Activated naive CD8-positive, alpha-beta T cell (primary cell): ENCODE measurements around the gene MEIOSIN.
"Not testable (repeated sequence)": the region's sequence is repeated elsewhere in the genome, so short reads cannot be mapped to it uniquely, and the experiment has no call there.

Source experiments
- H3K27ac Mint-ChIP-seq: one replicate; pipeline ENCODE4 v1.8.0; 2021; ENCODE audit warnings: mixed read lengths
- H3K27me3 Mint-ChIP-seq: one replicate; pipeline ENCODE4 v1.8.0; 2021; ENCODE audit warnings: mixed read lengths
- H3K36me3 Mint-ChIP-seq: one replicate; pipeline ENCODE4 v1.8.0; 2021; ENCODE audit warnings: mixed read lengths
- H3K4me1 Mint-ChIP-seq: one replicate; pipeline ENCODE4 v1.8.0; 2021; ENCODE audit warnings: low read depth, mixed read lengths
- H3K4me3 Mint-ChIP-seq: one replicate; pipeline ENCODE4 v1.8.0; 2021; ENCODE audit warnings: mild to moderate bottlenecking, mixed read lengths
- H3K9me3 Mint-ChIP-seq: one replicate; pipeline ENCODE4 v1.8.0; 2021; ENCODE audit warnings: low read depth, mixed read lengths

The MEIOSIN gene, protein sequence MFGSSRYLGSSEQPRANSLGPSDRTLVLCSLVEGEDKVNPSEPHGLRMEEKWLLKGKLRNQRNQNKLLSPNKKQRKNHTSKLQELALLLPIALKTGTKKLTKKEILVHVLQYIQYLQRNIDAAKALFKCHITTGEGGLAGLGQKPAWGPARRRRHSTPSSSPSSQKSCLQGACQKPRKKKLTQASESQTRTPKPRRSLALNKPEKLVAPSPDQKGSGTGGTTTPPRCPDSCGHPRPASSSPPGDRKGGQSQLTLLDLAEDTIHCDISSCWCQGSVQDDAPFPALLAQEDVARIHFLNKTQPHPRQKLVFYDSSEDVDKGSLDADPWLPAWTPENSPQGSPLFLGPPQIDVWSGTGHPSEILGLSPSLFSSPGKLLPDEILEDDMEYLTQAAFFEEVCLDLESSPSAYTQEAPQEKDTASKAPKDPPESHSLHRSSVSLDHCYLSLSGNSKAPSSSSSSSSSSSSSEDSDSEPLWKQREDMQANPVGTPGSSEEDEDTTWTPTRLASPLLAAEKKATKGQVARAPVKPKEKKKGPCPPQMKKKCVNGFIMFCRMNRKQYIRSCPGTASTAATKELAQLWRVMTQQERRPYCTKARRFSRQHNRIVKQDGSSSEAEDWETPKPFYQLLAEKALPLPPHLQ

DNA sequence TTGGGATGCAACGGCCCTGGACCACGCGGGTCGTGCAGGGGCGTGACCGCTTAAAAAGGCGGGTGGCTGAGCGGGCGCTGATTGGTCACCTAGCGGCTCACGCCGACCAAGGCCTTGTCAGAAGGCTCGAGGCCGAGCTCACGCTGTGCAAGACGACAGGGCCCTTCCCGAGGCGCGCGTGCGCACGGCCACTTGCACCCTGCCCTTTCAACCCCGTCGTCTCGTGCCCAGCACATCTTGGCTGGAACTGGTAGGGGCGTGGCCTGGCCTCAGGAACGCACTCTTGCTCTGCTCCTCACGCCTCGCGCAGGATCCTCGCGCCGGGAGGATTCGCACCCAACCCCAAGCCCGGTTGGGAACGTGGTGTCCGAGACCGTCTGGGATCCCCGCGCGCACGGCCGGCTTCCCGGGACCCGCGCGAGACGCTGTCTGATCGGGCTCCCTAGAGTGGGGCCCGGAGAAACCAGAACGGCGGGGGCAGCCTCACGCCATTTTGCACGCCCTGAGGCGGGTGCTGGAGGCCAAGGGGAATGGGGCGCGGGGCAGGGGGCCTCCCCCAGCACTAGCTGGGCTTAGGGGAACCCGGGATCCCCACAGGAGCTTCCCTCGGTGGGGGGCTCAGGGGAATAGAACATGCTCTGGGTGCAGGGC, at the start of gene MEIOSIN:
TSS of gene MEIOSIN (plus strand) at position 280 of the 651 bp plus-strand sequence. CDS start 1,938 bp downstream, outside the sequence.
- Mint-ChIP-seq H3K27me3 (no peaks in the 10 kb centered on the region), H3K4me3 (no peak within 1 kb of the TSS), H3K36me3 (no peaks in the 10 kb centered on the region), H3K9me3 (no peaks in the 10 kb centered on the region), H3K27ac (no peak within 1 kb of the TSS), H3K4me1 (peaks cover 20% of the 10 kb centered on the region)

DNA sequence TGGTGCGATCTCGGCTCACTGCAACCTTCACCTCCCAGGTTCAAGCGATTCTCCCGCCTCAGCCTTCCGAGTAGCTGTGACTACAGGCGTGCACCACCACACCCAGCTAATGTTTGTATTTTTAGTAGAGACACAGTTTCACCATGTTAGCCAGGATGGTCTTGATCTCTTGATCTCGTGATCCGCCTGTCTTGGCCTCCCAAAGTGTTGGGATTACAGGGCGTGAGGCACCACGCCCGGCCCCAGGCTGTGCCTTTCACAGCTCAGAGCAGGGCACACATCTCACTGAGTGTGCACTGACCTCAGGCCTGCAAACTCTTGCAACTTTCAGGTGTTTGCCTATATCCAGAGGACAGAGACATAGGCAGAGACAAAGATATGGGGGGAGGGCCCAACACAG, 48.2 kb upstream of the MEIOSIN start:
- not testable (repeated sequence) for H3K36me3 Mint-ChIP-seq, H3K27me3 Mint-ChIP-seq, H3K27ac Mint-ChIP-seq, H3K9me3 Mint-ChIP-seq, H3K4me3 Mint-ChIP-seq
- peaks cover 13% of the 10 kb centered on the region for H3K4me1 Mint-ChIP-seq

DNA sequence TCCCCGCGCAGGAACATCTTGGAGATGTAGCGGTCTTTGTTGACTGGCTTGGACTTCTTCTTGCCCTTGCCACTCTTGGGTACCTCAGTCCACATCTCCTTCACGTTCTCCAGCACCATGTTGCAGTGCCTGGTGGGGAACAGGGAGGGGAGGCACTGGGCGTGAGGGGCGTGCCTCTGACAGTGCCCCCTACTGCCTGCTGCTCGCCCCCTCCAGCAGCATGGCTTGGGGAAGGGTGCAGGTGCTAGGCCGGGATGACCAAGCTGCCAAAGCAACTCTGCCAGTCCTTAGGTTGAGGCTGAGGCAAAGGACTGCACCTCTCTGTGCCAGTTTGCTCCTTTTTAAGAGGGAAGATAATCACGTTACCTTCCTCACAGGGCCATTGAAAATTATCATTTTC, 45.6 kb upstream of the MEIOSIN start:
- Mint-ChIP-seq H3K36me3 (peaks cover 5% of the 10 kb centered on the region), H3K27ac (no peak overlapping the region), H3K27me3 (no peaks in the 10 kb centered on the region), H3K4me3 (no peak overlapping the region), H3K9me3 (no peaks in the 10 kb centered on the region), H3K4me1 (peaks cover 16% of the 10 kb centered on the region)

DNA sequence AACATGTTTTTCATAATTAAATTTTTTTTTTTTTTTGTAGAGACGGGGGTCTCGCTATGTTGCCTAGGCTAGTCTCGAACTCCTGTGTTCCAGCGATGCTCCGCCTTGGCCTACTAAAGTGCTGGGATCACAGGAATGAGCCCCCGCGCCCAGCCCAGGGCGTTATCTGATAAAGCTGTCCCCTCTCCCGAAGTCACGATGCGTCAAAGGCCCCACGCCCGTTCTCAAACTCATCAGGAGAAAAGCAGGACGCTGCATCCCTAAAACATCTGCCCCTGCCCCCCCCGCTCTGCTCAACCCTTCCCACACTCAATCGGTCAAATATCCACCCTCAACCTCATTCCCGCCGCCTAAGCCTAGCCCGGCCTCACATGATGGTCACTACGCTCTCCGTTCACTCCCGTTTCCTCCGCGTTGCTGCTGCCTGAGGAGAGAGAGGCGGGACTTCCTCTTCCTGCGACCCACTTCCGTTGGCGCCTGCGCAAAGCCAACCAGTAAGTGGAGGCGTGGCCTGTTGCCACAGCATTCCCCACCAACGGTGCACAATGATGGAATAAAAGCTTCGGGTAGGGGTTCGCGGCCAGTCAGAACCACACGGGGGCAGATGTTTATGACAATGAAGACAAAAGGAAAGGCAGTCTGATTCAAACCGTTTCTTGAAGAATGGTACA, 41.6 kb upstream of the MEIOSIN start, which contains the start of gene SNRPD2:
TSS of gene SNRPD2 (minus strand) at position 438 of the 671 bp plus-strand sequence. CDS start at position 373, 65 bp downstream.
- Mint-ChIP-seq H3K36me3 (peaks cover 5% of the 10 kb centered on the region), H3K27ac (peak within 1 kb of the TSS; percentile 99), H3K4me1 (peaks cover 19% of the 10 kb centered on the region), H3K9me3 (no peaks in the 10 kb centered on the region), H3K27me3 (no peaks in the 10 kb centered on the region), H3K4me3 (peak within 1 kb of the TSS; percentile 98)

DNA sequence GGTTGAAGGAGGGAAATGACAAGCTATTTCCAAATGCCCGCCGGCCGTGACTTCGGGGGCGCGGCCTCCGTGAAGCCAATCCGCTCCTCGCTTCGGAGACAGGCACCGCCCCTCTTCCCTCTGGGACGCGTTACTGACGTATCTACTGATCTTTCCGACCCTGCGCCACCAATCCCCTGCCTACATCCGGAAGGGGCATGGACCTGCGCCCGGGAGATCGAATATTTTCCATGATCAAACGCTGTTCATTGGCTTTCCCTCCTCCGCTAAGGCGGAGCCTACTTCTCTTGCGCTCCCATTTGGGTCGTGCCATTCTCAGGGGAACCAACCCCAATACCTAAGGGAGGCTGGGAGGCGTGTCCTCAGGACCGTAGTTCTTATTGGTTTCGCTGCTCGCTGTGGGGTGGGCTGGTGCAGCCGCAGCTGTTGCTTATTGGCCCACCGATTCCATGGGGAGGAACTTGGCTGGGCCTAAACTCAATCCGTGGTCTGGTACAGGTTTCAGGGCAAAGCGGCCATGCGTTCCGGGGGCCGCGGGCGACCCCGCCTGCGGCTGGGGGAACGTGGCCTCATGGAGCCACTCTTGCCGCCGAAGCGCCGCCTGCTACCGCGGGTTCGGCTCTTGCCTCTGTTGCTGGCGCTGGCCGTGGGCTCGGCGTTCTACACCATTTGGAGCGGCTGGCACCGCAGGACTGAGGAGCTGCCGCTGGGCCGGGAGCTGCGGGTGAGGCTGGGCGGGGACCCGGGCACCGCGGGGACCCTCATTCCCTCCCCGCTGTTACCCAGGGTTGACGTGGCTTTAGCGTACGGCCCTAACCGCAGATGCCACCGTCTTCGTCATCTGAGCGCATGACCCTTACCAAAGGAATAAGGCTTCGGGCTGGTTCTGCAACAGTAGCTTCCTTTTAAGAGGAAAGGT, 40.8 kb upstream of the MEIOSIN start, which contains the start of gene QPCTL:
TSS of gene QPCTL (plus strand) at position 480 of the 919 bp plus-strand sequence. CDS start at position 518, 38 bp downstream.
- no peaks in the 10 kb centered on the region for H3K9me3 Mint-ChIP-seq
- H3K4me1 Mint-ChIP-seq = peaks cover 20% of the 10 kb centered on the region
- H3K27ac Mint-ChIP-seq = peak within 1 kb of the TSS; percentile 99
- H3K36me3 Mint-ChIP-seq = peaks cover 6% of the 10 kb centered on the region
- H3K4me3 Mint-ChIP-seq = peak within 1 kb of the TSS; percentile 98
- H3K27me3 Mint-ChIP-seq = no peaks in the 10 kb centered on the region

DNA sequence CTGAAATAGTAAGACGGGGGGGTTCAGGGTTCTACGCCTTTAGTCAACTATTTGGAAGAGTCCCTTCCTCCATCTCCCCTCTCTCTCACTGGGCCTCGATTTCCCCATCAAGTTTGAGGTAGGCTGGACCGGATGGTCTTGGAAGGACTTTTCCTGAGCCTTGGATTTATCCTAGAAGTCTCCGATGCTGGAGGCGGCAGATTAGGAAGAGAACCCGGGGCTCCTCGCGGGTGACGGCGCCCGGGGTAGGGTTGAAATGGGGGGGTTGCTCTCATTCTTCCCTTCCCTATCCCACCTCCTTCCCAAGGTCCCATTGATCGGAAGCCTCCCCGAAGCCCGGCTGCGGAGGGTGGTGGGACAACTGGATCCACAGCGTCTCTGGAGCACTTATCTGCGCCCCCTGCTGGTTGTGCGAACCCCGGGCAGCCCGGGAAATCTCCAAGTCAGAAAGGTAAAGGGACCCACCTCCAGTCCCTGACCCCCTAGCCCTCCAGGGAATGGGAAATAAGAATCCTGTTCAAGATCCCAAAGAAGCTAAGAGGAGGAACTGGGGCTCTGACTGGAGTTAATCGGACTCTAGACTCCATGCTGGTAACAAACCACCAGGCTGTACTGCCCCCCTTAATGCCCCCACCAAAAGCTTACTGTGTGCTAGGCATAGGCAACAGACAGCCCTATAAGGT, 40.0 kb upstream of the MEIOSIN start:
- Mint-ChIP-seq H3K27me3 (no peaks in the 10 kb centered on the region), H3K9me3 (no peaks in the 10 kb centered on the region), H3K27ac (peak overlapping the region; percentile 99), H3K4me1 (peaks cover 25% of the 10 kb centered on the region), H3K36me3 (peaks cover 8% of the 10 kb centered on the region), H3K4me3 (peak overlapping the region; percentile 98)

DNA sequence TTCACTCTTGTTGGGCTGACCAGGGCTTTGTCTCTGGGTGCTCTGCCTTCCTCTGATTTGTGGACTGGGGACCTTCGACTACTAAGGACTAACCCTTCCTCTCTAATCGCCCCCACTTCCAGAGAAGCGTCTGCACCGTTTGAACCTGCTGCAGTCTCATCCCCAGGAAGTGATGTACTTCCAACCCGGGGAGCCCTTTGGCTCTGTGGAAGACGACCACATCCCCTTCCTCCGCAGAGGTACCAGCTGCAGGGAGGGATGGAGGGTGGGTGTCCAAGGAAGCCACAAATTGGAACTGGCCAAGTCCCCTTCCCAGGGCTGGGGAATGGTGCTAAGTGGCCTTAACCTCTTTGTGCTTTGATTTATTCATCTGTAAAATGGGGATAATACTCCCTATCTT, 31.6 kb upstream of the MEIOSIN start:
- Mint-ChIP-seq H3K9me3 (no peaks in the 10 kb centered on the region), H3K36me3 (peaks cover 7% of the 10 kb centered on the region), H3K4me1 (peaks cover 6% of the 10 kb centered on the region), H3K27ac (no peak overlapping the region), H3K4me3 (no peak overlapping the region), H3K27me3 (no peaks in the 10 kb centered on the region)

DNA sequence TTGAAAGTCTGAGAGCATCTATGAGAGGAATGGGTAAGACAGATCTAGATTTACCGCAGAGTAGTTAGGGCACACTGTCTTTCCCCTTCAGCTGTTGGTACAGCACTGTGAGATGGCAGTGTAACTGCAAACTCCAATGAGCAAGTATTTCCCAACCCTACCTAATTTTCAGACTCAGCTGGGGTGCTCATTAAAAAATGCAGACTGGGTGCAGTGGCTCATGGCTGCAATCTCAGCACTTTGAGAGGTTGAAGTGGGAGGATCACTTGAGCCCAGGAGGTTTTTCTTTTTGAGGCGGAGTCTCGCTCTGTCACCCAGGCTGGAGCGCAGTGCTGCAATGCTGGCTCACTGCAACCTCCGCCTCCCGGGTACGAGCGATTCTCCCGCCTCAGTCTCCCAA, 28.1 kb upstream of the MEIOSIN start:
- Mint-ChIP-seq H3K36me3 (peaks cover 3% of the 10 kb centered on the region), H3K4me3 (no peak overlapping the region), H3K9me3 (no peaks in the 10 kb centered on the region), H3K4me1 (peaks cover 7% of the 10 kb centered on the region), H3K27ac (no peak overlapping the region), H3K27me3 (no peaks in the 10 kb centered on the region)

DNA sequence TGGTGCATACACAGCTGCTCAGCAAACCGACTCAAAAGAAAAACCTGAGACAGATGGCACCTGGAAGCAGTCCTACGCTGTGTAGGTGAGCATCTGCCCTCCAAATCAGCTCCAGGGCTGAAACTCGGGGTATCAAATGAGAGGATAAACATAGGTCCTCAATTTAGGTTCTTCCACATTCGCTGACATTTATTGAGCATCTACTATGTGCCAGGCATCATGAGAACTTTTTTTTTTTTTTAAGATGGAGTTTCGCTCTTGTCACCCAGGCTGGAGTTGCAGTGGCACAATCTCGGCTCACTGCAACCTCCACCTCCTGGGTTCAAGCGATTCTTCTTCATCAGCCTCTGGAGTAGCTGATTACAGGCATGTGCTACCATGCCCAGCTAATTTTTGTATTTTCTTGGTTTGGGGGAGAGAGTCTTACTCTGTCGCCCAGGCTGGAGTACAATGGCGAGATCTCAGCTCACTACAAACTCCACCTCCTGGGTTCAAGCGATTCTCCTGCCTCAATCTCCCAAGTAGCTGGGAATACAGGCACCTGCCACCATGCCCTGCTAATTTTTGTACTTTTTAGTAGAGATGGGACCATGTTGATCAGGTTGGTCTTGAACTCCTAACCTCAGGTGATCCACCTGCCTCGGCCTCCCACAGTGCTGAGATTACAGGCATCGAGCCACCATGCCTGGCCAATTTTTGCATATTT, 27.4 kb upstream of the MEIOSIN start:
- Mint-ChIP-seq H3K9me3 (no peaks in the 10 kb centered on the region), H3K36me3 (peaks cover 3% of the 10 kb centered on the region), H3K27ac (no peak overlapping the region), H3K27me3 (no peaks in the 10 kb centered on the region), H3K4me3 (no peak overlapping the region), H3K4me1 (peaks cover 13% of the 10 kb centered on the region)

DNA sequence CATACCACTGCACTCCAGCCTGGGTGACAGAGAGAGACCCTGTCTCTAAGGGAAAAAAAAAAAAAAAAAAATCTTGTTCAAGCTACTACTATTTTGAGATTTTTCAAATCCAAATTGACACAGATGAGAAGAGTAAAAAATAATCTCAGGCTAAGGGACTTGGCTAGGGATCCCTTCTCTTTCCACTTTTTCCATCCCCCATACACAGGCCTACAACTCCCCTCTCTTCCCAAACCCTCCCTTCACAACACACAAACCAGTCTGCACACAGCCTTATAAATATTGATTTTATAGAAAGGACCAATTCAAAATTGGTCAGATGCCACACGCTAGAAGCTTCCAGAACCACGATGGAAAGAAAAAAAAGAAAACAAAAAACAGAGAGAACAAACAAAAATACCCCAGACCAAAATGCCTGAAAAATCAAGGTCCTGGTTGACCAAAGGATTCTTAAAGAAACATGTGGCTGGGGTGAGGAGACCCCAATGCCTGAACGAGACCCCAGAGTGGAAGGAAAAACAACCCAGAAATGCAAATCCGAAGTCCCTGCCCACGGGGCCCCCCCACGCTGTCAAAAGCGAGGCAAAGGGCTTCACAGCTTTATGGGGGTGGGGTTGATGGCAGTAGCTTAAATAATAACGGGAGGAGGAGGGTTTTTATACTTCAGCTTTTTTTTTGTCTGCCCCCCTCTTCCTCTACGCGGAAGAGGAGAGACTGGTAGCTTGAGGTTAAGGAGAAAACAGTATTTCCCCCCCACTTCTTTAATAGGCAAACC, 22.7 kb upstream of the MEIOSIN start:
- peak overlapping the region; percentile 69 for H3K27ac Mint-ChIP-seq
- peaks cover 26% of the 10 kb centered on the region for H3K4me1 Mint-ChIP-seq
- H3K9me3 Mint-ChIP-seq = no peaks in the 10 kb centered on the region
- no peaks in the 10 kb centered on the region for H3K36me3 Mint-ChIP-seq
- no peak overlapping the region for H3K4me3 Mint-ChIP-seq
- no peaks in the 10 kb centered on the region for H3K27me3 Mint-ChIP-seq

DNA sequence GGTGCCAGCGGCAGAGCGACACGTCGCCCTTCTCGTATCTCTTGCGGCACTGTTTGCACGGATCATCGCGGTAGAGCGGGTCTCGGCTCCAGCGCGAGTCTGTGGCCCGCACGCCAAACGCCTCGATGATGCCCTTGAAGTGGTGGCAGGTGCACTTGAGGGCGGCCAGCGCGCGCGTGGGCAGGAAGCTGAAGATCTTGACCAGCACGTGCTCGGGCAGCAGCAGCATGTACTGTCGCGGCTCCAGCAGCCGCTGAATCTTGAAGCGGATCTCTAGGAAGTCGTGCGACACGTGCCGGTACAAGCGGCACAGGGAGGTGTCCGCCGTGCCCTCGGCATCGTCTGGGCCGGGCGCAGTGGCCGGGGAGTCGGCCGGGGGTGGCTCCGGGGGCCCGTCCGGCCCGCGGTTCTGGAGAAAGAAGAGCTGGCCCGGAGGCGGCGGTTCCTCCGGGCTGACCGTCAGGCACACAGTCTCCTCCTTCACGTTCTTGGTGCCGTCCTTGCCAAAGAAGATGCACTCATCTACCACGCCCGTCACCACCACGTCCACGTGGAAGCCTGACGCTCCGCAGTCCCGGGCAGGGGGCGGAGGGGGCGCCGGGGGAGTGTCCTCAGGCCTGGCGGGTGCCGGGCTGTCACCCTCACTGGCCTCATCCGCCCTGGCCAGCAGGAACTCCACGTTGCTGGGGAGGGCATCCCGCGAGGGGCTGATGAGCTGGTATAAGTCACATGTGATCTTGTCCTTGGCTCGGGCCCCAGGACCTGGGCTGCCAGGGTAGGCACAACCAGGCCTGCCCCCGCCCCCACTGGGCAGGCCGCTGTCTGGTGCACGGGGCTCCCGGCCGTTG, 21.2 kb upstream of the MEIOSIN start:
- Mint-ChIP-seq H3K9me3 (no peaks in the 10 kb centered on the region), H3K4me3 (no peak overlapping the region), H3K36me3 (no peaks in the 10 kb centered on the region), H3K27ac (no peak overlapping the region), H3K27me3 (no peaks in the 10 kb centered on the region), H3K4me1 (peaks cover 35% of the 10 kb centered on the region)

DNA sequence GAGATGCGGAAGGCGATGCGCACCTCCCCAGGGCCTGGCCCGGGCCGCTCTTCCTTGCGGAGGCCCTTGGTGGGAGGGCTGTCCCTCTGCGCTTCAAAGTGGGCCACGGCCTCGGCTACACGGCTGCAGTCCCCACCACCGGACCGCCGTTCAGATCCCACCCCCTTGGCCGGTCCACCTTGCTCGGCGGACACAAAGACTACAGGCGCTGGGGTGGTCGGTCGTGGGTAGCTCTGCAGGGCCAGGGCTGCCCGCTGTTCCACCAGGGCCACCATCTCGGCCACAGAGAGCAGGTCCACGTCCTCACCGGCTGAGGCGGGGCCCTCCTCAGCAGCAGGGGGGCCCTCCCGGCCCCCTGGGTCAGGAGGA, 20.6 kb upstream of the MEIOSIN start:
- peaks cover 40% of the 10 kb centered on the region for H3K4me1 Mint-ChIP-seq
- H3K36me3 Mint-ChIP-seq = no peaks in the 10 kb centered on the region
- no peak overlapping the region for H3K4me3 Mint-ChIP-seq
- no peaks in the 10 kb centered on the region for H3K9me3 Mint-ChIP-seq
- H3K27me3 Mint-ChIP-seq = no peaks in the 10 kb centered on the region
- no peak overlapping the region for H3K27ac Mint-ChIP-seq
